HEK293 (cell line): Measurements from ENCODE around the gene CEP72.

Experiments
- CTCF ChIA-PET: fragments of 350-600 bp; formaldehyde crosslinking; extraction: SDS; loops from one replicate; lab custom pipeline; 2021; ENCODE audit warnings: antibody characterized with exemption; lab: Yijun Ruan, JAX
- POLR2A ChIA-PET: fragments of 300-600 bp; formaldehyde crosslinking; extraction: SDS; loops from one replicate; lab custom pipeline; 2020; ENCODE audit warnings: antibody characterized with exemption, inconsistent platforms; lab: Yijun Ruan, JAX
- H3K27ac ChIP-seq: fragments of 200-500 bp; sonication (Bioruptor generic); 2 replicates; pipeline ENCODE4 v1.5.1; 2014; ENCODE audit warnings: low read depth, low read length, control low read depth, inconsistent platforms; ENCODE audit errors: extremely low read depth
- H3K36me3 ChIP-seq, 2 experiments: fragments of 200-500 bp in 1 of 2; sonication (Bioruptor generic) in 1 of 2; 1 replicate in 1 of 2; 2 replicates in 1 of 2; pipeline ENCODE4 v1.5.1; 2014 to 2017; ENCODE audit warnings: inconsistent platforms in 2 of 2, low read length in 2 of 2; ENCODE audit not compliant: control insufficient read depth in 2 of 2, insufficient read depth in 1 of 2
- H3K4me1 ChIP-seq: fragments of 200-500 bp; sonication (Bioruptor generic); 2 replicates; pipeline ENCODE4 v1.5.1; 2014; ENCODE audit warnings: mild to moderate bottlenecking, low read length, inconsistent platforms; ENCODE audit not compliant: control insufficient read depth, insufficient read depth
- H3K4me3 ChIP-seq: 2 replicates; pipeline ENCODE4 v1.5.1; 2011; ENCODE audit warnings: low read depth, mild to moderate bottlenecking, control low read depth, low read length, moderate library complexity
- H3K9me3 ChIP-seq: fragments of 200-500 bp; sonication (Bioruptor generic); 2 replicates; pipeline ENCODE4 v1.5.1; 2014; ENCODE audit warnings: low read depth, low read length, inconsistent platforms; ENCODE audit not compliant: control insufficient read depth, insufficient read depth
- HOXC10 ChIP-seq: sonication (generic); formaldehyde crosslinking; IDR thresholded peaks from 2 replicates; pipeline ENCODE4 v1.8.1; 2023; ENCODE audit warnings: mild to moderate bottlenecking, missing genetic modification reagents
- KLF7 ChIP-seq: fragments of 450-650 bp; formaldehyde crosslinking; IDR thresholded peaks from 2 replicates; pipeline ENCODE4 v1.5.1; 2016; ENCODE audit warnings: missing biosample characterization, missing genetic modification characterization, borderline replicate concordance
- OVOL3 ChIP-seq: fragments of 450-650 bp; formaldehyde crosslinking; IDR thresholded peaks from 2 replicates; pipeline ENCODE4 v1.5.1; 2016; ENCODE audit warnings: missing biosample characterization, missing genetic modification characterization
- PRDM2 ChIP-seq: fragments of 450-650 bp; formaldehyde crosslinking; IDR thresholded peaks from 2 replicates; pipeline ENCODE4 v1.5.1; 2016; ENCODE audit warnings: missing biosample characterization, missing genetic modification characterization, borderline replicate concordance
- PRDM4 ChIP-seq: fragments of 450-650 bp; formaldehyde crosslinking; IDR thresholded peaks from 2 replicates; pipeline ENCODE4 v1.5.1; 2017; ENCODE audit warnings: missing biosample characterization, missing genetic modification characterization
- TRIM28 ChIP-seq: IDR thresholded peaks from 2 replicates; pipeline ENCODE4 v1.6.1; 2011; ENCODE audit warnings: low read length, control low read depth, borderline replicate concordance
- ZBTB1 ChIP-seq: fragments of 450-650 bp; formaldehyde crosslinking; IDR thresholded peaks from 2 replicates; pipeline ENCODE4 v1.5.1; 2016; ENCODE audit warnings: missing biosample characterization, missing genetic modification characterization
- ZBTB7A ChIP-seq: fragments of 450-650 bp; formaldehyde crosslinking; IDR thresholded peaks from 2 replicates; pipeline ENCODE4 v1.5.1; 2016; ENCODE audit warnings: low read depth, missing biosample characterization, missing genetic modification characterization
- ZFP69B ChIP-seq: fragments of 450-650 bp; formaldehyde crosslinking; IDR thresholded peaks from 2 replicates; pipeline ENCODE4 v1.5.1; 2016; ENCODE audit warnings: missing biosample characterization, missing genetic modification characterization
- ZNF133 ChIP-seq: fragments of 450-650 bp; formaldehyde crosslinking; IDR thresholded peaks from 2 replicates; pipeline ENCODE4 v1.5.1; 2016; ENCODE audit warnings: missing biosample characterization, missing genetic modification characterization
- ZNF292 ChIP-seq: fragments of 450-650 bp; formaldehyde crosslinking; IDR thresholded peaks from 2 replicates; pipeline ENCODE4 v1.5.1; 2016; ENCODE audit warnings: low read depth, missing biosample characterization, missing genetic modification characterization, borderline replicate concordance
- TF ChIP-seq, protein P1 (sequence below): fragments of 450-650 bp; formaldehyde crosslinking; IDR thresholded peaks from 2 replicates; pipeline ENCODE4 v1.5.1; 2017; ENCODE audit warnings: missing biosample characterization, missing genetic modification characterization
- TF ChIP-seq, protein P2 (sequence below): fragments of 450-650 bp; formaldehyde crosslinking; IDR thresholded peaks from 2 replicates; pipeline ENCODE4 v1.5.1; 2017; ENCODE audit warnings: missing biosample characterization, missing genetic modification characterization

CEP72 gene

DNA sequence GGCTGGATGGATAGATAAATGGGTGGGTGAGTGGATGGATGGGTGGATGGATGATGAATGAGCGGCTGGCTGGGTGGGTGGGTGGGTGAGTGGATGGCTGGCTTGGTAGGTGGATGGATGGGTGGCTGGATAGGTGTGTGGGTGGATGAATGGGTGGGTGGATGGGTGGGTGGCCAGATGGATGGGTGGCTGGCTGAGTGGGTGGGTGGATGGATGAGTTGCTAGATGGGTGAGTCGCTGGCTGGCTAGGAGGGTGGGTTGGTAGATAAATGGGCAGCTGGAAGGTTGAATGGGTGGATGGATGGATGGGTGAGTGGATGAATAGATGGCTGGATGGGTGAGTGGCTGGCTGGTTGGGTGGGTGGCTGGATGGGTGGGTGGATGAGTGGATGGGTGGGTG, 27.9 kb upstream of the CEP72 start:
- no peaks in the 10 kb centered on the region for H3K9me3 ChIP-seq

More for the DNA sequence above, 27.9 kb upstream of the CEP72 start:
- Histone ChIP-seq H3K4me3 (no peak overlapping the region), H3K36me3 (no peaks in the 10 kb centered on the region), H3K27ac (no peak overlapping the region), H3K4me1 (no peaks in the 10 kb centered on the region)
- no peak for TF ChIP-seq ZBTB1
- TF ChIP-seq, protein P1, sequence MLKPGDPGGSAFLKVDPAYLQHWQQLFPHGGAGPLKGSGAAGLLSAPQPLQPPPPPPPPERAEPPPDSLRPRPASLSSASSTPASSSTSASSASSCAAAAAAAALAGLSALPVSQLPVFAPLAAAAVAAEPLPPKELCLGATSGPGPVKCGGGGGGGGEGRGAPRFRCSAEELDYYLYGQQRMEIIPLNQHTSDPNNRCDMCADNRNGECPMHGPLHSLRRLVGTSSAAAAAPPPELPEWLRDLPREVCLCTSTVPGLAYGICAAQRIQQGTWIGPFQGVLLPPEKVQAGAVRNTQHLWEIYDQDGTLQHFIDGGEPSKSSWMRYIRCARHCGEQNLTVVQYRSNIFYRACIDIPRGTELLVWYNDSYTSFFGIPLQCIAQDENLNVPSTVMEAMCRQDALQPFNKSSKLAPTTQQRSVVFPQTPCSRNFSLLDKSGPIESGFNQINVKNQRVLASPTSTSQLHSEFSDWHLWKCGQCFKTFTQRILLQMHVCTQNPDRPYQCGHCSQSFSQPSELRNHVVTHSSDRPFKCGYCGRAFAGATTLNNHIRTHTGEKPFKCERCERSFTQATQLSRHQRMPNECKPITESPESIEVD (tag by site-specific recombination), result no peak
- TF ChIP-seq TRIM28, result no peak
- no peak for TF ChIP-seq PRDM2
- TF ChIP-seq, protein P2, sequence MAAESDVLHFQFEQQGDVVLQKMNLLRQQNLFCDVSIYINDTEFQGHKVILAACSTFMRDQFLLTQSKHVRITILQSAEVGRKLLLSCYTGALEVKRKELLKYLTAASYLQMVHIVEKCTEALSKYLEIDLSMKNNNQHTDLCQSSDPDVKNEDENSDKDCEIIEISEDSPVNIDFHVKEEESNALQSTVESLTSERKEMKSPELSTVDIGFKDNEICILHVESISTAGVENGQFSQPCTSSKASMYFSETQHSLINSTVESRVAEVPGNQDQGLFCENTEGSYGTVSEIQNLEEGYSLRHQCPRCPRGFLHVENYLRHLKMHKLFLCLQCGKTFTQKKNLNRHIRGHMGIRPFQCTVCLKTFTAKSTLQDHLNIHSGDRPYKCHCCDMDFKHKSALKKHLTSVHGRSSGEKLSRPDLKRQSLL (tag by site-specific recombination), result no peak
- TF ChIP-seq ZBTB7A (tag by site-specific recombination), result no peak
- TF ChIP-seq ZFP69B, result no peak
- no peak for TF ChIP-seq ZNF133 (tag by site-specific recombination)
- TF ChIP-seq ZNF292 (tag by site-specific recombination), result no peak
- no peak for TF ChIP-seq HOXC10
- no peak for TF ChIP-seq PRDM4
- no peak for TF ChIP-seq KLF7 (tag by site-specific recombination)
- TF ChIP-seq OVOL3 (tag by site-specific recombination), result no peak
- ChIA-PET CTCF (no interaction called here), POLR2A (no interaction called here)
